NT2/D1 (cell line): ENCODE data around the gene ATAD2B.

Experiments
- DNase-seq: peaks from one replicate; pipeline ENCODE4 v3.0.0-alpha.2; 2011; ENCODE audit warnings: low read depth, low spot score
- H3K27me3 ChIP-seq: 2 replicates; pipeline ENCODE4 v1.6.0; 2011; ENCODE audit warnings: mild to moderate bottlenecking; ENCODE audit not compliant: insufficient read length, insufficient read depth
- H3K36me3 ChIP-seq: 2 replicates; pipeline ENCODE4 v1.6.1; 2011; ENCODE audit warnings: mild to moderate bottlenecking, low read length, mixed read lengths; ENCODE audit not compliant: insufficient read depth, insufficient read length
- H3K4me1 ChIP-seq: 2 replicates; pipeline ENCODE4 v1.5.1; 2011; ENCODE audit not compliant: insufficient read depth, insufficient read length
- H3K4me3 ChIP-seq: 2 replicates; pipeline ENCODE4 v1.5.1; 2011; ENCODE audit warnings: low read depth; ENCODE audit not compliant: insufficient read length
- H3K9ac ChIP-seq: 2 replicates; pipeline ENCODE4 v1.6.0; 2011; ENCODE audit warnings: low read depth; ENCODE audit not compliant: insufficient read length
- H3K9me3 ChIP-seq: 2 replicates; pipeline ENCODE4 v1.5.1; 2011; ENCODE audit warnings: mild to moderate bottlenecking, low read length; ENCODE audit not compliant: insufficient read depth
- SUZ12 ChIP-seq: IDR thresholded peaks from 2 replicates; pipeline ENCODE4 v1.6.1; 2011; ENCODE audit not compliant: insufficient read length, insufficient read depth; ENCODE audit errors: extremely low read depth
- YY1 ChIP-seq: IDR thresholded peaks from 2 replicates; pipeline ENCODE4 v1.6.1; 2011; ENCODE audit not compliant: insufficient read length, insufficient read depth
- ZNF274 ChIP-seq: IDR thresholded peaks from 2 replicates; pipeline ENCODE4 v1.6.1; 2011; ENCODE audit warnings: mild to moderate bottlenecking, low read depth, low read length

The ATAD2B gene

DNA sequence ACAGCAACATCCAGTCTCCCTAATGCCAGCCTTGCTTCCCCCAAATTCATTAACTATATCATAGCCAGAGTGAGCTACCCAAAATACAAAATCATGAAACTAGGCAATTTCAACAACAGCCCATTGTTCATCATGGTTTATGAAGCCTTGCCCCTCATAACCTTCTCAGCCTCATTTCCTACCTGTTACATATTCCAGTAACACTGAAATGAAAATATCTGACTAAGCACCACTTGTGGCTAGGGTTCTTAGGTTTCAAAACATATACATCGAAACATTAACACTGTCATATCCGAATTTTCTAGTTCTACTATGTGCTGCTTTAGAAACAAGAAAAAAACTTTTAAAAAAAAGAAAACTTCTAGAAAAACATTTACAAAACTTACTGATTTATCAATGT is 59.5 kb downstream of the ATAD2B start:
- Histone ChIP-seq H3K4me1 (no peaks in the 10 kb centered on the region), H3K27me3 (no peaks in the 10 kb centered on the region), H3K36me3 (peaks cover 24% of the 10 kb centered on the region), H3K9ac (no peak overlapping the region), H3K4me3 (no peak overlapping the region), H3K9me3 (no peaks in the 10 kb centered on the region)
- DNase-seq = no peak
- TF ChIP-seq SUZ12 (no peak), ZNF274 (no peak), YY1 (no peak)

- Histone ChIP-seq H3K36me3 (peaks cover 24% of the 10 kb centered on the region), H3K4me3 (no peak overlapping the region), H3K9ac (no peak overlapping the region), H3K4me1 (no peaks in the 10 kb centered on the region), H3K9me3 (no peaks in the 10 kb centered on the region), H3K27me3 (no peaks in the 10 kb centered on the region)
- TF ChIP-seq SUZ12 (no peak), ZNF274 (no peak), YY1 (no peak)
- DNase-seq = no peak
These were observed 64.1 kb downstream of the ATAD2B start for GRCh38 chr2:23862716-23863426.

- DNase-seq = no peak
- H3K9ac ChIP-seq = no peak overlapping the region
- TF ChIP-seq ZNF274 (no peak), YY1 (no peak), SUZ12 (no peak)
- peaks cover 20% of the 10 kb centered on the region for H3K36me3 ChIP-seq
- H3K4me1 ChIP-seq = no peaks in the 10 kb centered on the region
- no peaks in the 10 kb centered on the region for H3K9me3 ChIP-seq
- H3K27me3 ChIP-seq = no peaks in the 10 kb centered on the region
- no peak overlapping the region for H3K4me3 ChIP-seq
These were observed 65.0 kb downstream of the ATAD2B start for GRCh38 chr2:23861952-23862351.

DNA sequence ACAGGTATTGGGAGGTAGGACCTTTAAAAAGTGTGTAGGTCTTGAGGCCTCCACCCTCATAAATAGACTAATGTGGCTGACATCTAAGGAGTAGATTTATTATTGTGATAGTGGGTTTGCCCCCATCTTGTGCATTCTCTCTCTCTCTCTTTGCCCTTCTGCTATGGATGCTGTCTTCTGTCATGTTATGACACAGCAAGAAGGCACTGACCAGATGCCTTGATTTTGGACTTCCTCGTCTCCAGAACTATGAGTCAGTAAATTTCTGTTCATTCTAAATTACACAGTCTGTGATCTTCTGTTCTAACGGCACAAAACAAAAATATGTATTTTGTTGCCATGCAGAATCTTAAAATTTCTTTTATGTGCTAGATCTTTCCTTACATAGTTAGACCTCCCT is 66.9 kb downstream of the ATAD2B start:
- H3K36me3 ChIP-seq = peaks cover 25% of the 10 kb centered on the region
- DNase-seq = no peak
- H3K9ac ChIP-seq = no peak overlapping the region
- no peaks in the 10 kb centered on the region for H3K4me1 ChIP-seq
- no peaks in the 10 kb centered on the region for H3K27me3 ChIP-seq
- no peak for TF ChIP-seq SUZ12
- TF ChIP-seq ZNF274 = no peak
- no peak for TF ChIP-seq YY1
- H3K4me3 ChIP-seq = no peak overlapping the region
- H3K9me3 ChIP-seq = no peaks in the 10 kb centered on the region

DNA sequence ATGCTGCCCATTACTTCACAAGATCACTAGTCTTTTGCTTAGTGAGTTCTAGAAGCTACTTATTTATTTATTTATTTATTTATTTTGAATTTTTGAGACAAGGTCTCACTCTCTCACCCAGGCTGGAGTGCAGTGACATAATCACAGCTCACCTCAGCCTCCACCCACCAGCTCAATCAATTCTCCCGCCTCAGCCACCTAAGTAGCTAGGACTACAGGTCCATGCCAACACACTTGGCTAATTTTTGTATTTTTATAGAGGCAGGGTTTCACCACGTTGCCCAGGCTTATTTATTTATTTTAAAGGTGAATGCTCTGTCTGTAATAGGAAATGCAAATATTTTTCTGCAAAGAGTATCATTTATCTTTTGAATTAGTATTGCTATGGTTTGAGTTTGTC is 67.7 kb downstream of the ATAD2B start:
- DNase-seq = no peak
- no peak for TF ChIP-seq YY1
- no peak for TF ChIP-seq ZNF274
- no peak for TF ChIP-seq SUZ12
- Histone ChIP-seq H3K9ac (no peak overlapping the region), H3K4me3 (no peak overlapping the region), H3K4me1 (no peaks in the 10 kb centered on the region), H3K9me3 (no peaks in the 10 kb centered on the region), H3K27me3 (no peaks in the 10 kb centered on the region), H3K36me3 (peaks cover 25% of the 10 kb centered on the region)

DNA sequence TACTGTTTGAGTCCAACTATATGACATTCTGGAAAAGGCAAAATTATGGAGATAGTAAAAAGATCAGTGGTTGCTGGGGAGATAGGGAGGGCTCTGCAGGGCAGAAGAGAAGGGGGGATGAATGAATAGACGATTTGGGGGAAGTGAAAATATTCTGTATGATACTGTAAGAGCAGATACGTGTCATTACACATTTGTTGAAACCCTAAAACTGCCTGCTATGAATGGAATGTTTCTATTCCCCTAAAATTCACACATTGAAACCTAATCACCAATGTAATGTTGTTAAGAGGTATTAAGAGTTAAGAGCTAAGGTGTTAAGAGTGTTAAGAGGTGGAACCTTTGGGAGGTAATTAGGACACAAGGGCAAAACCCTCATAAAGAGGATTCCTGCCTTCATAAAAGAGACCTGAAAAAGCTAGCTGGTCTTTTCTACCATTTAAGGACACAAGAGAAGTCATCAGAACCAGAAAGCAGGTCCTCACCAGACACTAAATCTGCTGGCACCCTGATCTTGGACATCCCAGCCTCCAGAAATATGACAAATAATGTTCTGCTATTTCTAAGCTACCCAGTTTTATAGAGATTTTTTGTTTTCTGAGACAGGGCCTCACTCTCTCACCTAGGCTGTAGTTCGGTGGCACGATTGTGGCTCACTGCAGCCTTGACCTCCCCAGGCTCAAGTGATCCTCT is 76.2 kb downstream of the ATAD2B start:
- no peak overlapping the region for H3K4me3 ChIP-seq
- TF ChIP-seq YY1 (no peak), ZNF274 (no peak), SUZ12 (no peak)
- H3K27me3 ChIP-seq = no peaks in the 10 kb centered on the region
- peaks cover 3% of the 10 kb centered on the region for H3K36me3 ChIP-seq
- H3K9me3 ChIP-seq = no peaks in the 10 kb centered on the region
- no peaks in the 10 kb centered on the region for H3K4me1 ChIP-seq
- no peak overlapping the region for H3K9ac ChIP-seq
- no peak for DNase-seq

DNA sequence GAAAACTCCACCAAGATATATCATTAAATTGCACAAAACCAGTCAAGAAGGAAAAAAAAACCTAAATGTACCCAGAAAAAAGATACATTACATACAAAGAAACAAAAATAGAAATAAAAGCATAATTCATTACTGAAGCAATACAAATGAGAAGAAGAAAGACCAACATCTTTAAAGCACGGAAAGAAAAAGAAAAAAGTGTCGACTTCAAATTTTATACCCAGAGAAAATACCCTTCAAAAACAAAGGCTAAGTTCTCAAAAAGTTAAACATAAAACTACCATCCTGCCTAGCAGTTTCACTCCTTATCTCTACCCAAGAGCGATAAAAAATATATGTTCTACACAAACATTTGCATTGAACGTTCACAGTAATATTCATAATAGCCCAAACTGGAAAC is 82.0 kb downstream of the ATAD2B start:
- Histone ChIP-seq H3K9me3 (peaks cover 10% of the 10 kb centered on the region; the same call in 1 of the 2 replicates), H3K36me3 (no peaks in the 10 kb centered on the region), H3K4me1 (no peaks in the 10 kb centered on the region), H3K27me3 (no peaks in the 10 kb centered on the region), H3K4me3 (no peak overlapping the region), H3K9ac (no peak overlapping the region)
- DNase-seq = no peak
- TF ChIP-seq SUZ12 = no peak
- no peak for TF ChIP-seq YY1
- no peak for TF ChIP-seq ZNF274
